Esophagus muscularis mucosa (tissue), 4 donors: ENCODE results near the gene ITGA5. TPM values are rescaled to one million over a fixed set of nuclear protein-coding genes. Genes with fewer than 3 reads are reported as not detected.

ENCODE experiments used
- DNase-seq: peaks from one replicate; pipeline ENCODE4 v3.0.0-alpha.2; 2017; ENCODE audit errors: extremely low spot score
- H3K27ac ChIP-seq, 4 donors: fragments of 200-600 bp; sonication (generic); replicated peaks in 1 of 4; 1 replicate in 3 of 4; 2 replicates in 1 of 4; pipeline ENCODE4 v1.5.1; 2016 to 2019; ENCODE audit warnings: mild to moderate bottlenecking in 1 of 4
- H3K27me3 ChIP-seq, 4 donors: fragments of 200-600 bp; sonication (generic); one replicate each; pipeline versions ENCODE4 v1.5.1 to v1.6.0; 2016 to 2019
- H3K36me3 ChIP-seq, 4 donors: fragments of 200-600 bp; sonication (generic); one replicate each; pipeline ENCODE4 v1.5.1; 2016 to 2019
- H3K4me1 ChIP-seq, 4 donors: fragments of 200-600 bp; sonication (generic); one replicate each; pipeline ENCODE4 v1.5.1; 2016 to 2019
- H3K4me3 ChIP-seq, 4 donors: fragments of 200-600 bp; sonication (generic); 1 replicate in 2 of 4; 2 replicates in 2 of 4; pipeline ENCODE4 v1.5.1; 2016 to 2019; ENCODE audit warnings: mild to moderate bottlenecking in 4 of 4, moderate library complexity in 1 of 4
- H3K9me3 ChIP-seq, 4 donors: fragments of 200-600 bp; sonication (generic); 1 replicate in 3 of 4; 2 replicates in 1 of 4; pipeline ENCODE4 v1.5.1; 2016 to 2019
- EP300 ChIP-seq: sonication (generic); formaldehyde crosslinking; IDR thresholded peaks from one replicate; pipeline ENCODE4 v1.6.1; 2017; ENCODE audit warnings: antibody characterized with exemption
- POLR2A ChIP-seq: fragments of 450-650 bp; IDR thresholded peaks from one replicate; pipeline ENCODE4 v1.6.1; 2017; ENCODE audit warnings: antibody characterized with exemption, moderate library complexity, mild to moderate bottlenecking, low read depth
- POLR2AphosphoS5 ChIP-seq, 2 donors: sonication (generic); formaldehyde crosslinking; IDR thresholded peaks; one replicate each; pipeline ENCODE4 v1.6.1; 2017; ENCODE audit warnings: antibody characterized with exemption in 2 of 2
- WGBS: methylation state at CpG from one replicate; pipeline ENCODE4 v1.1.5; 2018; 5-methylcytosine and 5-hydroxymethylcytosine counted together
- intact Hi-C: fragments of 100-400 bp; cut with DNase I; formaldehyde crosslinking; loops from one replicate; pipeline ENCODE4 v1.15.1; 2023
- total RNA-seq, 4 donors: library from RNA; depleted of rRNA; stranded (reverse); fragments of >200 nt; gene quantifications; one replicate each; pipeline versions ENCODE4 v1.1.0 to v1.2.1, GENCODE V29; 2016
- TF ChIP-seq, protein P1 (sequence below), 3 experiments: fragments of 200-600 bp in 2 of 3; fragments of 450-650 bp in 1 of 3; sonication (generic) in 2 of 3; IDR thresholded peaks; one replicate each; pipeline ENCODE4 v1.5.1; 2017 to 2019; ENCODE audit warnings: antibody characterized with exemption in 3 of 3, mild to moderate bottlenecking in 2 of 3, moderate library complexity in 1 of 3

ITGA5 gene
- total RNA-seq, 4 donors from 2014 or later, result 264 to 785 (median 602) TPM

GRCh38 chr12:54460317-54460923 lies 41.4 kb upstream of the ITGA5 start:
- Histone ChIP-seq H3K36me3 (no peaks in the 10 kb centered on the region), H3K4me1 (peaks cover 0 to 13% (median 5%) of the 10 kb centered on the region in 4 donors), H3K9me3 (no peaks in the 10 kb centered on the region), H3K27ac (no peak overlapping the region), H3K27me3 (no peaks in the 10 kb centered on the region), H3K4me3 (no peak overlapping the region)
- DNase-seq, result no peak
- intact Hi-C loops, result no loop called here
- TF ChIP-seq POLR2A (no peak), EP300 (no peak), POLR2AphosphoS5 (IDR thresholded peaks at IDR 0.05) (no peak)
- TF ChIP-seq, protein P1, sequence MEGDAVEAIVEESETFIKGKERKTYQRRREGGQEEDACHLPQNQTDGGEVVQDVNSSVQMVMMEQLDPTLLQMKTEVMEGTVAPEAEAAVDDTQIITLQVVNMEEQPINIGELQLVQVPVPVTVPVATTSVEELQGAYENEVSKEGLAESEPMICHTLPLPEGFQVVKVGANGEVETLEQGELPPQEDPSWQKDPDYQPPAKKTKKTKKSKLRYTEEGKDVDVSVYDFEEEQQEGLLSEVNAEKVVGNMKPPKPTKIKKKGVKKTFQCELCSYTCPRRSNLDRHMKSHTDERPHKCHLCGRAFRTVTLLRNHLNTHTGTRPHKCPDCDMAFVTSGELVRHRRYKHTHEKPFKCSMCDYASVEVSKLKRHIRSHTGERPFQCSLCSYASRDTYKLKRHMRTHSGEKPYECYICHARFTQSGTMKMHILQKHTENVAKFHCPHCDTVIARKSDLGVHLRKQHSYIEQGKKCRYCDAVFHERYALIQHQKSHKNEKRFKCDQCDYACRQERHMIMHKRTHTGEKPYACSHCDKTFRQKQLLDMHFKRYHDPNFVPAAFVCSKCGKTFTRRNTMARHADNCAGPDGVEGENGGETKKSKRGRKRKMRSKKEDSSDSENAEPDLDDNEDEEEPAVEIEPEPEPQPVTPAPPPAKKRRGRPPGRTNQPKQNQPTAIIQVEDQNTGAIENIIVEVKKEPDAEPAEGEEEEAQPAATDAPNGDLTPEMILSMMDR (IDR thresholded peaks at IDR 0.05), result no peak
- WGBS, result 81% methylated on average over 9 of the region's 9 CpGs

- Histone ChIP-seq H3K9me3 (no peaks in the 10 kb centered on the region), H3K4me3 (no peak overlapping the region), H3K27ac (no peak overlapping the region), H3K4me1 (peaks cover 0 to 13% (median 5%) of the 10 kb centered on the region in 4 donors), H3K36me3 (no peaks in the 10 kb centered on the region), H3K27me3 (no peaks in the 10 kb centered on the region)
- 68% methylated on average over 3 of the region's 3 CpGs for WGBS
- no peak for TF ChIP-seq EP300
- TF ChIP-seq POLR2AphosphoS5 (IDR thresholded peaks at IDR 0.05), result no peak
- no peak for TF ChIP-seq POLR2A
- TF ChIP-seq, protein P1 (IDR thresholded peaks at IDR 0.05), result no peak
- DNase-seq, result no peak
- intact Hi-C loops, result no loop called here
These were observed 40.3 kb upstream of the ITGA5 start for GRCh38 chr12:54459355-54459754.

- no peak overlapping the region for H3K27ac ChIP-seq
- H3K4me3 ChIP-seq, result no peak overlapping the region
- H3K27me3 ChIP-seq, result no peaks in the 10 kb centered on the region
- no peaks in the 10 kb centered on the region for H3K9me3 ChIP-seq
- intact Hi-C loops, result no loop called here
- no peaks in the 10 kb centered on the region for H3K36me3 ChIP-seq
- no peak for DNase-seq
- peaks cover 0 to 8% (median 0%) of the 10 kb centered on the region in 4 donors for H3K4me1 ChIP-seq
- TF ChIP-seq POLR2A, result no peak
- TF ChIP-seq, protein P1 (IDR thresholded peaks at IDR 0.05), result no peak
- no peak for TF ChIP-seq POLR2AphosphoS5 (IDR thresholded peaks at IDR 0.05)
- no peak for TF ChIP-seq EP300
These were observed 36.8 kb upstream of the ITGA5 start for GRCh38 chr12:54455760-54456469.

DNA sequence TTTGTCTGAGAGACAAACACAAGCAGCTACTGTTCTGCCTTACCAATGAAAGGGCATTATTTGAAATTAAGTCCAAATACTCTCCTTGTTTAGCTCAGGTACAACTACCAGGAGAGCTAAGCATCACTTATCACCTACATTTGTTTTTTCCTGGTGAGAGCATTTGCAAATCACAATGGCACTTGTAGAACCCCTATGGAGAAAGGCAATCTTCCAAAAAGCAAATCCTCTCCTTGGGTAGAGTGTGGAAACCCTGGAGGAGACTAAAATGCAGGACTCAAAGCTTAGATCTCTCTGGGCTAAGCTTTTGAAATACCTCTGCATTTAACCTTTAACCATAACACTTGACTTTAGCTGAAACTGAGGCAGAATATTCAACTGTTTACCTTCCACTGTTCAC lies 33.6 kb upstream of the ITGA5 start:
- Histone ChIP-seq H3K9me3 (no peaks in the 10 kb centered on the region), H3K27me3 (no peaks in the 10 kb centered on the region), H3K4me3 (no peak overlapping the region), H3K27ac (no peak overlapping the region), H3K4me1 (peaks cover 0 to 8% (median 0%) of the 10 kb centered on the region in 4 donors), H3K36me3 (no peaks in the 10 kb centered on the region)
- no peak for DNase-seq
- TF ChIP-seq POLR2A, result no peak
- TF ChIP-seq POLR2AphosphoS5 (IDR thresholded peaks at IDR 0.05), result no peak
- no peak for TF ChIP-seq EP300
- TF ChIP-seq, protein P1 (IDR thresholded peaks at IDR 0.05), result no peak
- intact Hi-C loops, result no loop called here
